Tibial artery (tissue), 4 donors: ENCODE results near the gene TFAM.

Experiments
- DNase-seq, 2 donors: peaks; one replicate each; pipeline ENCODE4 v3.0.0-alpha.2; 2019
- H3K27ac ChIP-seq, 2 donors: fragments of 200-600 bp; sonication (generic) in 1 of 2; 1 replicate in 1 of 2; 2 replicates in 1 of 2; pipeline ENCODE4 v1.5.1; 2018 to 2019; ENCODE audit warnings: mild to moderate bottlenecking in 1 of 2
- H3K27me3 ChIP-seq, 2 donors: fragments of 200-600 bp; sonication (generic) in 1 of 2; one replicate each; pipeline versions ENCODE4 v1.5.1 to v1.6.0; 2016 to 2019
- H3K36me3 ChIP-seq, 3 donors: fragments of 200-600 bp; sonication (generic) in 2 of 3; one replicate each; pipeline ENCODE4 v1.5.1; 2016 to 2019; ENCODE audit warnings: mild to moderate bottlenecking in 2 of 3
- H3K4me1 ChIP-seq, 4 donors: fragments of 200-600 bp; sonication (generic) in 2 of 4; 1 replicate in 3 of 4; 2 replicates in 1 of 4; pipeline ENCODE4 v1.5.1; 2016 to 2019
- H3K4me3 ChIP-seq, 2 donors: fragments of 200-600 bp; sonication (generic) in 1 of 2; 1 replicate in 1 of 2; 2 replicates in 1 of 2; pipeline ENCODE4 v1.5.1; 2018 to 2019; ENCODE audit warnings: mild to moderate bottlenecking in 2 of 2
- H3K9me3 ChIP-seq, 3 donors: fragments of 200-600 bp; sonication (generic) in 1 of 3; one replicate each; pipeline ENCODE4 v1.5.1; 2016 to 2019
- CTCF ChIP-seq, 2 experiments: fragments of 200-600 bp in 1 of 2; fragments of 450-650 bp in 1 of 2; IDR thresholded peaks; one replicate each; pipeline ENCODE4 v1.5.1; 2017 to 2019; ENCODE audit warnings: antibody characterized with exemption in 2 of 2, mild to moderate bottlenecking in 1 of 2, moderate library complexity in 1 of 2
- intact Hi-C: fragments of 100-400 bp; cut with DNase I; formaldehyde crosslinking; loops from one replicate; pipeline ENCODE4 v1.15.0; 2023; ENCODE audit warnings: low total_unique reads

TFAM gene

GRCh38 chr10:58440484-58440883 is 55.3 kb downstream of the TFAM start:
- H3K36me3 ChIP-seq = no peaks in the 10 kb centered on the region
- no peak overlapping the region for H3K27ac ChIP-seq
- TF ChIP-seq CTCF (IDR thresholded peaks at IDR 0.05) = no peak
- no peaks in the 10 kb centered on the region for H3K27me3 ChIP-seq
- intact Hi-C loops = no loop called here
- no peaks in the 10 kb centered on the region for H3K9me3 ChIP-seq
- no peak overlapping the region for H3K4me3 ChIP-seq
- H3K4me1 ChIP-seq = peaks cover 0 to 30% (median 16%) of the 10 kb centered on the region in 4 donors
- no peak for DNase-seq

GRCh38 chr10:58444321-58444720 is 59.1 kb downstream of the TFAM start:
- no peak overlapping the region for H3K27ac ChIP-seq
- H3K27me3 ChIP-seq = no peaks in the 10 kb centered on the region
- TF ChIP-seq CTCF (IDR thresholded peaks at IDR 0.05) = no peak
- peaks cover 0 to 6% (median 0%) of the 10 kb centered on the region in 3 donors for H3K9me3 ChIP-seq
- no peaks in the 10 kb centered on the region for H3K36me3 ChIP-seq
- no peak overlapping the region for H3K4me3 ChIP-seq
- no peaks in the 10 kb centered on the region for H3K4me1 ChIP-seq
- intact Hi-C loops = no loop called here
- DNase-seq = no peak

GRCh38 chr10:58444876-58445275 is 59.7 kb downstream of the TFAM start:
- Histone ChIP-seq H3K9me3 (peaks cover 0 to 6% (median 0%) of the 10 kb centered on the region in 3 donors), H3K4me3 (no peak overlapping the region), H3K27me3 (no peaks in the 10 kb centered on the region), H3K4me1 (no peaks in the 10 kb centered on the region), H3K36me3 (no peaks in the 10 kb centered on the region), H3K27ac (no peak overlapping the region)
- no peak for TF ChIP-seq CTCF (IDR thresholded peaks at IDR 0.05)
- intact Hi-C loops = no loop called here
- no peak for DNase-seq

GRCh38 chr10:58448121-58448935 is 63.1 kb downstream of the TFAM start:
- Histone ChIP-seq H3K4me1 (peaks cover 0 to 20% (median 2%) of the 10 kb centered on the region in 4 donors), H3K4me3 (no peak overlapping the region), H3K9me3 (peaks cover 0 to 6% (median 0%) of the 10 kb centered on the region in 3 donors), H3K36me3 (no peaks in the 10 kb centered on the region), H3K27me3 (no peaks in the 10 kb centered on the region), H3K27ac (no peak overlapping the region)
- no peak for DNase-seq
- TF ChIP-seq CTCF (IDR thresholded peaks at IDR 0.05) = no peak
- intact Hi-C loops = no loop called here
